ENCODE data around the gene MMP15.
A peak's percentile ranks its signal among the peaks of the same experiment; 100 is the strongest.
"Not testable (repeated sequence)": the region's sequence is repeated elsewhere in the genome, so short reads cannot be mapped to it uniquely, and the experiment has no call there.

MMP15 gene

GRCh38 chr16:58025351-58026138 is at the start of gene MMP15:
Gene MMP15 (plus strand): TSS chr16:58025754. CDS start chr16:58026351, 597 bp downstream.
- Histone ChIP-seq H3K9ac (ENCODE audit: low read length) (peak within 1 kb of the TSS; percentile 74), H3K27me3 (replicated peaks; ENCODE audit: control insufficient read depth, insufficient read depth, low read length) (peaks cover 5% of the 10 kb centered on the region), H3K36me3 (ENCODE audit: control insufficient read depth, insufficient read depth, low read length, severe bottlenecking) (no peaks in the 10 kb centered on the region), H3K4me3 (ENCODE audit: low read length) (peak within 1 kb of the TSS; percentile 82), H3K9me3 (ENCODE audit: control insufficient read depth, low read length) (no peaks in the 10 kb centered on the region), H3K4me1 (ENCODE audit: control insufficient read depth, insufficient read depth, low read length) (peaks cover 29% of the 10 kb centered on the region)
- peak; percentile 82 for DNase-seq (ENCODE audit: low read depth)

- no peaks in the 10 kb centered on the region for H3K4me1 ChIP-seq (ENCODE audit: control insufficient read depth, insufficient read depth, low read length)
- no peaks in the 10 kb centered on the region for H3K36me3 ChIP-seq (ENCODE audit: control insufficient read depth, insufficient read depth, low read length, severe bottlenecking)
- H3K4me3 ChIP-seq (ENCODE audit: low read length), result no peak overlapping the region
- DNase-seq (ENCODE audit: low read depth), result peak; percentile 30
- H3K9me3 ChIP-seq (ENCODE audit: control insufficient read depth, low read length), result no peaks in the 10 kb centered on the region
- no peak overlapping the region for H3K9ac ChIP-seq (ENCODE audit: low read length)
- peaks cover 70% of the 10 kb centered on the region for H3K27me3 ChIP-seq (replicated peaks; ENCODE audit: control insufficient read depth, insufficient read depth, low read length)
These were observed 49.2 kb upstream of the MMP15 start for GRCh38 chr16:57976331-57976796.

GRCh38 chr16:57977418-57978069 is 48.0 kb upstream of the MMP15 start:
- DNase-seq (ENCODE audit: low read depth), result no peak
- Histone ChIP-seq H3K27me3 (replicated peaks; ENCODE audit: control insufficient read depth, insufficient read depth, low read length) (peaks cover 67% of the 10 kb centered on the region), H3K9me3 (ENCODE audit: control insufficient read depth, low read length) (no peaks in the 10 kb centered on the region), H3K4me1 (ENCODE audit: control insufficient read depth, insufficient read depth, low read length) (no peaks in the 10 kb centered on the region), H3K4me3 (ENCODE audit: low read length) (no peak overlapping the region), H3K36me3 (ENCODE audit: control insufficient read depth, insufficient read depth, low read length, severe bottlenecking) (no peaks in the 10 kb centered on the region), H3K9ac (ENCODE audit: low read length) (no peak overlapping the region)

GRCh38 chr16:57978070-57978465 is 47.5 kb upstream of the MMP15 start:
- DNase-seq (ENCODE audit: low read depth); H3K4me1 ChIP-seq (ENCODE audit: control insufficient read depth, insufficient read depth, low read length); H3K4me3 ChIP-seq (ENCODE audit: low read length); H3K9ac ChIP-seq (ENCODE audit: low read length); H3K9me3 ChIP-seq (ENCODE audit: control insufficient read depth, low read length); H3K36me3 ChIP-seq (ENCODE audit: control insufficient read depth, insufficient read depth, low read length, severe bottlenecking): not testable (repeated sequence)
- H3K27me3 ChIP-seq (replicated peaks; ENCODE audit: control insufficient read depth, insufficient read depth, low read length), result peaks cover 63% of the 10 kb centered on the region

DNA sequence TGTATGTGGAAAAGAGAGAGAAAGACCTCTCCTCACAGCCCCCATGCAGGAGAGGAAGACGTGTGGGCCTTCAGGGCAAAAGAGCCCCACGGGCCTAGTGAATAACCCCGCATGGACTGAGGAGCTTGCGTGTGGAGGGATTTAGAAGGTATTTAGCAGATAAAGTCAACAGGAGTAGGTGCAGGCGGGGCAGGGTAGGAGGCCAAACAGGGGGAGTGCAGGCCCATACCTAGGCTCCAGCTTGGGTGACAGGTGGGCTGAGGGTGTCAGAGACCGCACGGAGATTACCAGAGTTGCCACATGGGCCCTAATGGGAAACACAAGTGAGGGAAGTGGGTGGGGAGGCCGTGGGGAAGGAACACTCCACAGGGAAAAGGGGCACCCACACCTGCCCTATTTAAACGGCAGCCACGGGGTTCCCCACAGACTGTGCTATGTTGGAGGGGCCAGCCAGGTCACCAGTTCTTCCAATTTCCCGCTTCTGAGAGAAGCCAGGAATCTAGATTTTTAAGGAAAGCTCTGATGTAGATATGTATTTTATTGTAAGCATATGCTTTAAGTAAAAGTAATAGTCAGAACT is 46.5 kb upstream of the MMP15 start:
- no peaks in the 10 kb centered on the region for H3K4me1 ChIP-seq (ENCODE audit: control insufficient read depth, insufficient read depth, low read length)

DNA sequence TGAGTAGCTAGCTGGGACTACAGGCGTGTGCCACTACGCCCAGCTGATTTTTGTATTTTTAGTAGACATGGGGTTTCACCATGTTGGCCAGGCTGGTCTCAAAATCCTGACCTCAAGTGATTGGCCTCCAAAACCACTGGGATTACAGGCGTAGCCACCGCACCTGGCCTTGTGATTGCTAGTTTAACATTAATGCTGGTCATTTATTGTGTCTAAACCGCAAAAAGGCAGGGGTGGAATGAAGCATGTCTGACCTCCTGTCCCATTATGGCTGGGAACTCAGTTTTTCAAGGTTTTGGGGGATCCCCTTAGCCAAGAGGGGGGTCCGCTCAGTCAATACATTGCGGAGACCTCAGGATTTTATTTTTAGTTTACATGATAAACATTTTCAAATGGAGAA is 43.9 kb upstream of the MMP15 start:
- peaks cover 57% of the 10 kb centered on the region for H3K27me3 ChIP-seq (replicated peaks; ENCODE audit: control insufficient read depth, insufficient read depth, low read length)
- no peaks in the 10 kb centered on the region for H3K36me3 ChIP-seq (ENCODE audit: control insufficient read depth, insufficient read depth, low read length, severe bottlenecking)
- H3K4me3 ChIP-seq (ENCODE audit: low read length), result no peak overlapping the region
- H3K9me3 ChIP-seq (ENCODE audit: control insufficient read depth, low read length), result no peaks in the 10 kb centered on the region
- H3K4me1 ChIP-seq (ENCODE audit: control insufficient read depth, insufficient read depth, low read length), result no peaks in the 10 kb centered on the region
- DNase-seq (ENCODE audit: low read depth), result no peak
- no peak overlapping the region for H3K9ac ChIP-seq (ENCODE audit: low read length)

More for the DNA sequence above, 46.5 kb upstream of the MMP15 start:
- H3K36me3 ChIP-seq (ENCODE audit: control insufficient read depth, insufficient read depth, low read length, severe bottlenecking), result no peaks in the 10 kb centered on the region
- DNase-seq (ENCODE audit: low read depth), result no peak
- no peak overlapping the region for H3K9ac ChIP-seq (ENCODE audit: low read length)
- no peaks in the 10 kb centered on the region for H3K9me3 ChIP-seq (ENCODE audit: control insufficient read depth, low read length)
- H3K4me3 ChIP-seq (ENCODE audit: low read length), result no peak overlapping the region
- peaks cover 58% of the 10 kb centered on the region for H3K27me3 ChIP-seq (replicated peaks; ENCODE audit: control insufficient read depth, insufficient read depth, low read length)

GRCh38 chr16:57982385-57982784 is 43.2 kb upstream of the MMP15 start:
- Histone ChIP-seq H3K4me3 (ENCODE audit: low read length) (no peak overlapping the region), H3K36me3 (ENCODE audit: control insufficient read depth, insufficient read depth, low read length, severe bottlenecking) (no peaks in the 10 kb centered on the region), H3K4me1 (ENCODE audit: control insufficient read depth, insufficient read depth, low read length) (no peaks in the 10 kb centered on the region), H3K27me3 (replicated peaks; ENCODE audit: control insufficient read depth, insufficient read depth, low read length) (peaks cover 60% of the 10 kb centered on the region), H3K9ac (ENCODE audit: low read length) (no peak overlapping the region), H3K9me3 (ENCODE audit: control insufficient read depth, low read length) (no peaks in the 10 kb centered on the region)
- no peak for DNase-seq (ENCODE audit: low read depth)

- Histone ChIP-seq H3K9ac (ENCODE audit: low read length) (no peak overlapping the region), H3K4me1 (ENCODE audit: control insufficient read depth, insufficient read depth, low read length) (no peaks in the 10 kb centered on the region), H3K4me3 (ENCODE audit: low read length) (peak overlapping the region; percentile 50), H3K36me3 (ENCODE audit: control insufficient read depth, insufficient read depth, low read length, severe bottlenecking) (no peaks in the 10 kb centered on the region), H3K27me3 (replicated peaks; ENCODE audit: control insufficient read depth, insufficient read depth, low read length) (peaks cover 54% of the 10 kb centered on the region), H3K9me3 (ENCODE audit: control insufficient read depth, low read length) (no peaks in the 10 kb centered on the region)
- peak; percentile 66 for DNase-seq (ENCODE audit: low read depth)
These were observed 40.9 kb upstream of the MMP15 start for GRCh38 chr16:57984443-57985203.

DNA sequence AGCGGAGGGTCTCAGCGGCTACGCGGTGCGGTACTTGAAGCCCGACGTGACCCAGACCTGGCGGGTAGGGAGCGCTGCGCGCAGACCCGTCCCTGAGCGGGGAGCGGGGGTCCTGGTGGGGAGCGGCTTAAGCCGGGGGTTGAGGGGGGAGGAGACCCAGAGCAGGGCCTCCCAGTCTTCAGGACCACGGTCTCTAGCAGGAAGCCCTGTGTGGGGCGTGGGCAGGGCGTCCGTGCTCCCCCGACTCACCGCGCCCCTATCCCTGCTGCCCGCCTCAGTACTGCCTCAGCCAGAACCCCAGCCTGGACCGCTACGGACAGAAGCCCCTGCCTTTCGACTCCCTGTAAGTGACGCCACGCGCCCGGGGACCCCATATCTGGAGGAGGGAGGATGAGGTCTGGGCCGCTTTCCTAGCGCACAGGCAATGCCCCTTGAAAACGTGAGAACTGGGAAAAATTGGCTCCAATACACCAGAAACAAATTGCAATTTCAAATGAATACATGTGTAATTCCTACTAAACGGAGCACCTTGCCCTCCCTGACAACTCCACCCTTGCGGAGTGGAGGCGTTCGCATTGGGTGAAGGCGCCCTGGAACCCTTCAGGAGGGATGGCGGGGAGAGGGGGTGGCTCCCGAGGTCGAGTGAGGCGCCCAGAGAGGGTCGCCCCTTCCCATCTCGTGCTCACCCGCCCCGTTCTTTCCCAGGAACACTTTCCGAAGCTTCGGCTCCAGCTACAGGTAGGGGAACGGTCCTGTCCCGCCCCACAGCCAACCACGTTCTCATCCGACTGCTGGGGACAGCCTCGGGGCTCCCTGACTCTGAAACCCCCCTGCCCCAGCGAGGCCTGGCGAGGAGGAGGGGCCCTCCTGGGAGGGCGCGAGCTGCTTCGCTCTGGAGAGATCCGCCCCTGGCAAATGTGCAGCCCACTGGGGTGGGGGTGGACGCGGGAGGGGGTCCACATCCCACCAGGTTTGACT is 40.1 kb upstream of the MMP15 start:
- Histone ChIP-seq H3K4me1 (ENCODE audit: control insufficient read depth, insufficient read depth, low read length) (no peaks in the 10 kb centered on the region), H3K4me3 (ENCODE audit: low read length) (no peak overlapping the region), H3K9ac (ENCODE audit: low read length) (no peak overlapping the region), H3K9me3 (ENCODE audit: control insufficient read depth, low read length) (no peaks in the 10 kb centered on the region), H3K27me3 (replicated peaks; ENCODE audit: control insufficient read depth, insufficient read depth, low read length) (peaks cover 54% of the 10 kb centered on the region), H3K36me3 (ENCODE audit: control insufficient read depth, insufficient read depth, low read length, severe bottlenecking) (no peaks in the 10 kb centered on the region)
- peak; percentile 12 for DNase-seq (ENCODE audit: low read depth)

DNA sequence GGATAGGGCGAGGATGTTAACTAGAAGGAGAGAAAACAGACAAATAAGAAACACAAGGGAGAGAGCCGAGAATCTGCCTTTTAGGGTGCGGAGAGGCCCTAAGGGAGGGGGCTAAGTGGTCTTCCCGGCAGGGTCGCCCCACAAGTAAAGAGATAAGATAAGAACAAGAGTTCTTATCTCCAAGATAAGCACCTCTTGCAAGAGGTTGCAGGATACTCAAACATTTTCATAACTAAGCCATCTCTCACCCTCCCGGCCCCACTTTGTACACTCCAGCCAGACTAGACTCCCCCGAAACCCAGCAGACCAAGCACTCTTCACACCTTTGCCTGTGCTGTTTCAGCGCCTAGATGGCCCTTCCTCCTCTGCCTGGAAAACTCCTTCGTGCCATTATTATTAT is 39.4 kb upstream of the MMP15 start:
- Histone ChIP-seq H3K9ac (ENCODE audit: low read length) (no peak overlapping the region), H3K9me3 (ENCODE audit: control insufficient read depth, low read length) (no peaks in the 10 kb centered on the region), H3K4me1 (ENCODE audit: control insufficient read depth, insufficient read depth, low read length) (no peaks in the 10 kb centered on the region), H3K4me3 (ENCODE audit: low read length) (no peak overlapping the region), H3K27me3 (replicated peaks; ENCODE audit: control insufficient read depth, insufficient read depth, low read length) (peaks cover 57% of the 10 kb centered on the region), H3K36me3 (ENCODE audit: control insufficient read depth, insufficient read depth, low read length, severe bottlenecking) (no peaks in the 10 kb centered on the region)
- DNase-seq (ENCODE audit: low read depth), result no peak
